HG03060 (cell line): ENCODE measurements around the gene ZNRD2.

ENCODE experiments used
- ATAC-seq: cut with Tn5 transposase; IDR thresholded peaks from one replicate; pipeline ENCODE4 v1.9.1; 2021; ENCODE audit warnings: low read depth, moderate number of reproducible peaks; ENCODE audit not compliant: unreplicated experiment

The ZNRD2 gene

GRCh38 chr11:65584723-65585171 is 14.5 kb downstream of the ZNRD2 start:
- ATAC-seq: no peak

GRCh38 chr11:65585396-65586246 is 15.3 kb downstream of the ZNRD2 start:
- no peak for ATAC-seq

GRCh38 chr11:65586247-65586630 is 16.0 kb downstream of the ZNRD2 start:
- no peak for ATAC-seq

- ATAC-seq: no peak
Observed at GRCh38 chr11:65586676-65587075, 16.4 kb downstream of the ZNRD2 start.

GRCh38 chr11:65588199-65589054 is 18.1 kb downstream of the ZNRD2 start:
- peak; percentile 76 for ATAC-seq

- ATAC-seq: no peak
Observed at GRCh38 chr11:65589444-65590239, 19.4 kb downstream of the ZNRD2 start.

- ATAC-seq: no peak
Observed at GRCh38 chr11:65590240-65590738, 20.0 kb downstream of the ZNRD2 start.

GRCh38 chr11:65591939-65592857 is 21.9 kb downstream of the ZNRD2 start:
- no peak for ATAC-seq

- ATAC-seq: no peak
Observed at GRCh38 chr11:65592858-65593517, 22.7 kb downstream of the ZNRD2 start.

- ATAC-seq: no peak
Observed at GRCh38 chr11:65593518-65594414, 23.5 kb downstream of the ZNRD2 start.

- ATAC-seq: no peak
Observed at GRCh38 chr11:65595131-65595530, 24.9 kb downstream of the ZNRD2 start.

- no peak for ATAC-seq
Observed at GRCh38 chr11:65595543-65596281, 25.4 kb downstream of the ZNRD2 start, which contains the start of gene KCNK7. KCNK7 (minus strand) TSS chr11:65595800; CDS start chr11:65595772, 28 bp downstream.

- no peak for ATAC-seq
Observed at GRCh38 chr11:65596520-65596919, 26.2 kb downstream of the ZNRD2 start.

- no peak for ATAC-seq
Observed at GRCh38 chr11:65598258-65598699, 28.0 kb downstream of the ZNRD2 start.

- ATAC-seq: no peak
Observed at GRCh38 chr11:65599216-65599954, 29.1 kb downstream of the ZNRD2 start.

- no peak for ATAC-seq
Observed at GRCh38 chr11:65599955-65600246, 29.6 kb downstream of the ZNRD2 start.

GRCh38 chr11:65604258-65604657 is 34.0 kb downstream of the ZNRD2 start:
- no peak for ATAC-seq
